ENCODE measurements around the gene ATP13A4.

ATP13A4 gene

GRCh38 chr3:193372783-193373182 lies 181.9 kb downstream of the ATP13A4 start:
- no peak overlapping the region for H3K27ac Mint-ChIP-seq
- H3K27me3 Mint-ChIP-seq (ENCODE audit: low read depth): peaks cover 4% of the 10 kb centered on the region
- peaks cover 7% of the 10 kb centered on the region for H3K4me1 Mint-ChIP-seq (ENCODE audit: low read depth)
- no peaks in the 10 kb centered on the region for H3K36me3 Mint-ChIP-seq (ENCODE audit: low read depth)
- H3K4me3 Mint-ChIP-seq: no peak overlapping the region
- no peaks in the 10 kb centered on the region for H3K9me3 Mint-ChIP-seq

GRCh38 chr3:193367868-193368267 lies 186.8 kb downstream of the ATP13A4 start:
- peaks cover 7% of the 10 kb centered on the region for H3K27me3 Mint-ChIP-seq (ENCODE audit: low read depth)
- no peaks in the 10 kb centered on the region for H3K9me3 Mint-ChIP-seq
- H3K4me1 Mint-ChIP-seq (ENCODE audit: low read depth): peaks cover 4% of the 10 kb centered on the region
- no peaks in the 10 kb centered on the region for H3K36me3 Mint-ChIP-seq (ENCODE audit: low read depth)
- no peak overlapping the region for H3K4me3 Mint-ChIP-seq
- no peak overlapping the region for H3K27ac Mint-ChIP-seq

GRCh38 chr3:193357291-193357690 lies 197.4 kb downstream of the ATP13A4 start:
- H3K9me3 Mint-ChIP-seq: no peaks in the 10 kb centered on the region
- no peaks in the 10 kb centered on the region for H3K4me1 Mint-ChIP-seq (ENCODE audit: low read depth)
- H3K4me3 Mint-ChIP-seq: no peak overlapping the region
- no peaks in the 10 kb centered on the region for H3K36me3 Mint-ChIP-seq (ENCODE audit: low read depth)
- H3K27ac Mint-ChIP-seq: no peak overlapping the region
- H3K27me3 Mint-ChIP-seq (ENCODE audit: low read depth): no peaks in the 10 kb centered on the region

DNA sequence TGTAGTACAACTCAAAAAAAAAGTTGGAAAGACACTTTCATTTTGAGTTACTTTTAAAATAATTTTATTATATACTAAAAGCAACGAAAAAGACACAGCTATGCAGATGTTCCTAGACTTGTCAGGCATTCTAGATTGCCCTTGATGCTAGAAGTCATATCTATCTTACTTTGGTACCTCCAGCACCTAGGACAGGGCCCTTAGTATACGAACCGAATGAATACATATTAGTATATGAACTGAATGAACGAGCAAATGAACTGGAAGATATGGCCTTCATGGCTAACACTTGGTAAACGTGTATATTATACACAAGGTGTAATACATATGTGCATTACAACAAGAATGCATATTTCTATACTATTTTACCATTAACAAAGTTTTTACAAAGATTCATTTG lies 200.3 kb downstream of the ATP13A4 start:
- no peaks in the 10 kb centered on the region for H3K9me3 Mint-ChIP-seq
- no peaks in the 10 kb centered on the region for H3K4me1 Mint-ChIP-seq (ENCODE audit: low read depth)

More for the DNA sequence above, 200.3 kb downstream of the ATP13A4 start:
- H3K27ac Mint-ChIP-seq: no peak overlapping the region
- no peaks in the 10 kb centered on the region for H3K27me3 Mint-ChIP-seq (ENCODE audit: low read depth)
- no peaks in the 10 kb centered on the region for H3K36me3 Mint-ChIP-seq (ENCODE audit: low read depth)
- H3K4me3 Mint-ChIP-seq: no peak overlapping the region

Measured in T-helper 1 cell treated with Interleukin-12 subunit alpha and Interleukin-12 subunit beta and Interleukin-4 antibody, amounts not matched to agents 30 μg/mL and 1 μg/mL, for 36 hours (primary cell).